Left lung (tissue), 10 donors: ENCODE data around the gene MAGI1. TPM values are rescaled to one million over a fixed set of nuclear protein-coding genes. Genes with fewer than 3 reads are reported as not detected.

Experiments used
- ATAC-seq: fragments of 200-7000 bp; cut with Tn5 transposase; one replicate; pipeline ENCODE4 v1.9.1; 2020; ENCODE audit warnings: moderate library complexity
- DNase-seq, 4 donors: peaks; one replicate each; pipeline ENCODE4 v3.0.0-alpha.2; 2013 to 2020
- H3K27ac ChIP-seq, 2 donors: fragments of 200-600 bp; sonication (generic) in 1 of 2; one replicate each; pipeline versions ENCODE4 v1.5.0 to v1.8.0; 2020 to 2021
- H3K27me3 ChIP-seq, 2 donors: fragments of 200-600 bp; sonication (generic) in 1 of 2; one replicate each; pipeline versions ENCODE4 v1.5.0 to v1.8.0; 2020 to 2021
- H3K36me3 ChIP-seq, 2 donors: fragments of 200-600 bp; sonication (generic) in 1 of 2; one replicate each; pipeline versions ENCODE4 v1.5.0 to v1.8.0; 2020 to 2021
- H3K4me1 ChIP-seq, 2 donors: fragments of 200-600 bp; one replicate each; pipeline ENCODE4 v1.8.0; 2021
- H3K4me3 ChIP-seq, 2 donors: fragments of 200-600 bp; sonication (generic) in 1 of 2; one replicate each; pipeline versions ENCODE4 v1.5.0 to v1.8.0; 2020 to 2021; ENCODE audit warnings: mild to moderate bottlenecking in 1 of 2
- H3K9me3 ChIP-seq, 2 donors: fragments of 200-600 bp; sonication (generic) in 1 of 2; one replicate each; pipeline versions ENCODE4 v1.5.0 to v1.8.0; 2020 to 2021
- intact Hi-C, 2 donors: fragments of 100-400 bp; cut with DNase I; formaldehyde crosslinking; loops; one replicate each; pipeline versions ENCODE4 v1.11.2 to v1.14.2; 2022
- polyA plus RNA-seq, 6 donors: library from polyadenylated mRNA; unstranded; fragments of 120-200 nt; gene quantifications; one replicate each; pipeline ENCODE4 v1.2.1, GENCODE V29; 2013; ENCODE audit not compliant: insufficient read length in 6 of 6
- total RNA-seq, 2 donors: library from RNA; stranded (reverse); fragmentation: NEBNext Ultra II Directional; extraction: Animal tissue kit (Norgen Biotek cat#: 25700); gene quantifications; one replicate each; pipeline ENCODE4 v1.2.1, GENCODE V29; 2021
- TF ChIP-seq, protein P1 (sequence below), 2 donors: fragments of 200-600 bp; sonication (generic) in 1 of 2; IDR thresholded peaks; one replicate each; pipeline versions ENCODE4 v1.5.0 to v1.8.0; 2021; ENCODE audit warnings: antibody characterized with exemption in 2 of 2
- donor health status: DM: no; HTN: yes; CAD: no.
- donor health status: DM: no; HTN: no; CAD: no.

MAGI1 gene
- total and polyA plus RNA-seq, 8 donors, result 25.4 to 32.0 (median 28.7) TPM

- no peaks in the 10 kb centered on the region for H3K36me3 ChIP-seq
- H3K4me1 ChIP-seq, result no peaks in the 10 kb centered on the region
- DNase-seq (no peak), ATAC-seq (no peak)
- no peaks in the 10 kb centered on the region for H3K9me3 ChIP-seq
- no peak overlapping the region for H3K4me3 ChIP-seq
- TF ChIP-seq, protein P1, sequence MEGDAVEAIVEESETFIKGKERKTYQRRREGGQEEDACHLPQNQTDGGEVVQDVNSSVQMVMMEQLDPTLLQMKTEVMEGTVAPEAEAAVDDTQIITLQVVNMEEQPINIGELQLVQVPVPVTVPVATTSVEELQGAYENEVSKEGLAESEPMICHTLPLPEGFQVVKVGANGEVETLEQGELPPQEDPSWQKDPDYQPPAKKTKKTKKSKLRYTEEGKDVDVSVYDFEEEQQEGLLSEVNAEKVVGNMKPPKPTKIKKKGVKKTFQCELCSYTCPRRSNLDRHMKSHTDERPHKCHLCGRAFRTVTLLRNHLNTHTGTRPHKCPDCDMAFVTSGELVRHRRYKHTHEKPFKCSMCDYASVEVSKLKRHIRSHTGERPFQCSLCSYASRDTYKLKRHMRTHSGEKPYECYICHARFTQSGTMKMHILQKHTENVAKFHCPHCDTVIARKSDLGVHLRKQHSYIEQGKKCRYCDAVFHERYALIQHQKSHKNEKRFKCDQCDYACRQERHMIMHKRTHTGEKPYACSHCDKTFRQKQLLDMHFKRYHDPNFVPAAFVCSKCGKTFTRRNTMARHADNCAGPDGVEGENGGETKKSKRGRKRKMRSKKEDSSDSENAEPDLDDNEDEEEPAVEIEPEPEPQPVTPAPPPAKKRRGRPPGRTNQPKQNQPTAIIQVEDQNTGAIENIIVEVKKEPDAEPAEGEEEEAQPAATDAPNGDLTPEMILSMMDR (IDR thresholded peaks at IDR 0.05), result no peak
- no peaks in the 10 kb centered on the region for H3K27me3 ChIP-seq
- H3K27ac ChIP-seq, result no peak overlapping the region
- intact Hi-C loops, result no loop called here
Observed at GRCh38 chr3:65531499-65531898, 507.2 kb downstream of the MAGI1 start.

- no peaks in the 10 kb centered on the region for H3K27me3 ChIP-seq
Observed at GRCh38 chr3:65526656-65527055, 512.1 kb downstream of the MAGI1 start.

DNA sequence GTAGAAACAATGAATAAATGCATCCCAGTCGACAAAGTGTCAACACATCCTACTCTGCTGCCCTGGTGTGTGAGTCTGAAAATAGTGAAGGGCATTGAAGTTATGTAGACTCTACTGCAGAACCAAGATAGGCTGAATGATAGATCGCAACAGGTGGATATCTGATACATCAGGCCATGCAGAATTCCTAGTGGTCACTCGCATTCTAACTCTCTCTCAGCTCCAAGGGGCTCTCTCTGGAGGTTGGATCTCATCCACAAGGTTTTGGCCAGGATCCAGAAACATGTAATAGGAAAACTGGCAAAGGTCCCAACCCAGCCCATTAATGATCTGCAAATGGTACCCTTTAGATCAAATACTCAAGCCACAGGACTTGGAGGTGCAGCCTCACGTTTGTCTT is 514.1 kb downstream of the MAGI1 start:
- no peak for ATAC-seq

More at GRCh38 chr3:65526656-65527055, 512.1 kb downstream of the MAGI1 start:
- TF ChIP-seq, protein P1 (IDR thresholded peaks at IDR 0.05), result no peak
- intact Hi-C loops, result no loop called here
- H3K4me1 ChIP-seq, result no peaks in the 10 kb centered on the region
- no peaks in the 10 kb centered on the region for H3K36me3 ChIP-seq
- DNase-seq, result no peak
- H3K4me3 ChIP-seq, result no peak overlapping the region
- ATAC-seq, result no peak
- H3K27ac ChIP-seq, result no peak overlapping the region
- no peaks in the 10 kb centered on the region for H3K9me3 ChIP-seq

DNA sequence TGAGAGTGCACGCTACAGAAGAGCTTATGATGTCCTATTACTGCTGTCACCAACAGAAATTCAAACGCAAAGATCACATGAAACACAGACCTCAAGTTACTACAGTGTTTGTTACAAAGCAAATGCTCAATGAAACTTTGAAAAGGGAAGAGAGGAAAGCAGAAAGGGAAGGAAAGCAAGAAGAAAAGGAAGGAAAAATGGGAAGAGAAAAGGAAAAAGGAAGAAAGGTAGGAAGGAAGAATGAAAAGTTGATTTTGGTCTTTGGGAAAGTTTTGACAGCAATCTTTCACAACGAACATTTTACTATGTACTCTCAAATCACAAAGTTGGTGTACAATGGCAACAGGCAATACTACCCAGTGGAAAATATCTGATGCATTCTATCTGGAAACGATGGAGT is 514.8 kb downstream of the MAGI1 start:
- no peak for ATAC-seq
- intact Hi-C loops, result no loop called here

More for the DNA sequence above, 514.1 kb downstream of the MAGI1 start:
- no peaks in the 10 kb centered on the region for H3K9me3 ChIP-seq
- H3K4me1 ChIP-seq, result no peaks in the 10 kb centered on the region
- H3K27ac ChIP-seq, result no peak overlapping the region
- H3K4me3 ChIP-seq, result no peak overlapping the region
- intact Hi-C loops, result no loop called here
- no peaks in the 10 kb centered on the region for H3K27me3 ChIP-seq
- H3K36me3 ChIP-seq, result no peaks in the 10 kb centered on the region
- no peak for DNase-seq
- TF ChIP-seq, protein P1 (IDR thresholded peaks at IDR 0.05), result no peak

DNA sequence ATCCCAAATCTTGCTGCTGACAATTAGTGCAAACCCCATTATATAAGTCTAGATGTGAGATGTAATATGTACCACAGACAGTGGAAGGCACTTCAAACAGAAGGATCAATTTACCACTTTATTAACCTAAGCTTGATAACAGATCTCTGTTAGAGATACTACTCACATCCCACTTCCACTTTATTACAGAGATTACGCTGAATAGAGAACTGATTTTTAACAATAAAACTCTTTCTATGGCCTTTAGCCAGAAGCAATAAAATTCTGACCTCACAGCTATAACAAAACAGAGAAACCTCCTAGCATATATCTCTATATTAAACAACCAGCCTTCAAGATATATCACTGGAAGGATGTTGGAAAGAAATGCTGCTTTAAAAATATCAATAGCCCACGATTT is 517.7 kb downstream of the MAGI1 start:
- ATAC-seq (no peak), DNase-seq (no peak)
- intact Hi-C loops, result no loop called here
- Histone ChIP-seq H3K27me3 (no peaks in the 10 kb centered on the region), H3K9me3 (peaks cover 0 to 4% of the 10 kb centered on the region in 2 donors), H3K4me1 (no peaks in the 10 kb centered on the region), H3K4me3 (no peak overlapping the region), H3K27ac (no peak overlapping the region), H3K36me3 (no peaks in the 10 kb centered on the region)
- TF ChIP-seq, protein P1 (IDR thresholded peaks at IDR 0.05), result no peak

More for the DNA sequence above, 514.8 kb downstream of the MAGI1 start:
- H3K36me3 ChIP-seq, result no peaks in the 10 kb centered on the region
- no peaks in the 10 kb centered on the region for H3K9me3 ChIP-seq
- H3K27me3 ChIP-seq, result no peaks in the 10 kb centered on the region
- no peak overlapping the region for H3K27ac ChIP-seq
- TF ChIP-seq, protein P1 (IDR thresholded peaks at IDR 0.05), result no peak
- H3K4me1 ChIP-seq, result no peaks in the 10 kb centered on the region
- H3K4me3 ChIP-seq, result no peak overlapping the region
- no peak for DNase-seq
